Measurements from ENCODE around the gene TRDMT1. TPM values are rescaled to one million over a fixed set of nuclear protein-coding genes. Genes with fewer than 3 reads are reported as not detected.

The TRDMT1 gene, protein sequence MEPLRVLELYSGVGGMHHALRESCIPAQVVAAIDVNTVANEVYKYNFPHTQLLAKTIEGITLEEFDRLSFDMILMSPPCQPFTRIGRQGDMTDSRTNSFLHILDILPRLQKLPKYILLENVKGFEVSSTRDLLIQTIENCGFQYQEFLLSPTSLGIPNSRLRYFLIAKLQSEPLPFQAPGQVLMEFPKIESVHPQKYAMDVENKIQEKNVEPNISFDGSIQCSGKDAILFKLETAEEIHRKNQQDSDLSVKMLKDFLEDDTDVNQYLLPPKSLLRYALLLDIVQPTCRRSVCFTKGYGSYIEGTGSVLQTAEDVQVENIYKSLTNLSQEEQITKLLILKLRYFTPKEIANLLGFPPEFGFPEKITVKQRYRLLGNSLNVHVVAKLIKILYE
- 3.4 and 5.7 TPM in 2 replicates for total RNA-seq

DNA sequence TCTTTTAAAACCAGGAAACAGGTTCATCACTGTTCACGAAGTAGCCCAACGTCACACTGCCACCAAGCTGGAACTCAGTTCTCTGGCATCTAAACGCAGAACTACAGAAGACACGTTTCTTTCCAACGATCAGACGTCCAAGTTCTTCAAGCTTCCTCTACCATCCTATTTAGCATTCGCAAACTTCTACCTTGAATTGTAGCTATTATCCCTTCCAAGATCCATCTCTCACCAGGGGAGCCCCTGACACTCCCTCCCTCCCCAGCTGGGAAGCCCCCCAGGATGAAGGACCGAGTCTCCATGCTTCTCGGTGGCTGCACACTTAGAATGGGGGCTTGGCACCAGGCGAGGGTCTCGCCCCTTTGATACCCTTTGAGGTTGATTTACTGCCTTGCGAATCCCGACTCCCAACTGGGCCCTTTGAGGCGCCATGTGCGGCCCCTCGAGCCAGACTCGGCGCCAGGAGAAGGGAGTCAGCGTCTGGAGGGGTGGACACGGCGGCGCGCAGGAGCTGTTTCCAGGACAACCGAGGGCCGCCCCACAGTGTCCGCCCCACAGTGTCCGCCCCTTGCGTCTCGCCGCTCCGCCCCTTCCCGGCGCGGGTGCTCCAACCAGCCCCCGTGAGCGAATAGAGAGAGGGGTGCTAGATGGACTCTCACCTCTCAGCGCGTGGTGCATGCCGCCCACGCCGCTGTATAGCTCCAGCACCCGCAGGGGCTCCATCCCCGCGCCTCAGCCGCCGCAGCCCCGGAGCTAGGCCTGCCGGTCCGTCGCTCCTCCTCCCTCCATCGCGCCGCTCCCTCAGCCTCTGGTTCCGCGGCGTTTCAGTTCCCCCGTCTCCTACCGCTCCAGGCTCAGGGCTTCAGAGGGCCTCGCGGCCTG, at the start of gene TRDMT1:
Gene TRDMT1 (minus strand): TSS at position 761 of the 882 bp plus-strand sequence. CDS start 38 bp downstream, at position 723.

DNA sequence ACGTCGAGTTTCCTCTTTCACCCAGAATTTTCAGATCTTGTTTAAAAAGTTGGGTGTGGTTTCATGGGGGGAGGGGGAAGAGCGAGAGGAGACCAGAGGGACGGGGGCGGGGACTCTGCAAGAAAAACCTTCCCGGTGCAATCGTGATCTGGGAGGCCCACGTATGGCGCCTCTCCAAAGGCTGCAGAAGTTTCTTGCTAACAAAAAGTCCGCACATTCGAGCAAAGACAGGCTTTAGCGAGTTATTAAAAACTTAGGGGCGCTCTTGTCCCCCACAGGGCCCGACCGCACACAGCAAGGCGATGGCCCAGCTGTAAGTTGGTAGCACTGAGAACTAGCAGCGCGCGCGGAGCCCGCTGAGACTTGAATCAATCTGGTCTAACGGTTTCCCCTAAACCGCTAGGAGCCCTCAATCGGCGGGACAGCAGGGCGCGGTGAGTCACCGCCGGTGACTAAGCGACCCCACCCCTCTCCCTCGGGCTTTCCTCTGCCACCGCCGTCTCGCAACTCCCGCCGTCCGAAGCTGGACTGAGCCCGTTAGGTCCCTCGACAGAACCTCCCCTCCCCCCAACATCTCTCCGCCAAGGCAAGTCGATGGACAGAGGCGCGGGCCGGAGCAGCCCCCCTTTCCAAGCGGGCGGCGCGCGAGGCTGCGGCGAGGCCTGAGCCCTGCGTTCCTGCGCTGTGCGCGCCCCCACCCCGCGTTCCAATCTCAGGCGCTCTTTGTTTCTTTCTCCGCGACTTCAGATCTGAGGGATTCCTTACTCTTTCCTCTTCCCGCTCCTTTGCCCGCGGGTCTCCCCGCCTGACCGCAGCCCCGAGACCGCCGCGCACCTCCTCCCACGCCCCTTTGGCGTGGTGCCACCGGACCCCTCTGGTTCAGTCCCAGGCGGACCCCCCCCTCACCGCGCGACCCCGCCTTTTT, 26.9 kb upstream of the TRDMT1 start, which contains the start of gene VIM:
Gene VIM (plus strand): TSS at position 151 of the 925 bp plus-strand sequence. CDS start 1,182 bp downstream, outside the sequence.

DNA sequence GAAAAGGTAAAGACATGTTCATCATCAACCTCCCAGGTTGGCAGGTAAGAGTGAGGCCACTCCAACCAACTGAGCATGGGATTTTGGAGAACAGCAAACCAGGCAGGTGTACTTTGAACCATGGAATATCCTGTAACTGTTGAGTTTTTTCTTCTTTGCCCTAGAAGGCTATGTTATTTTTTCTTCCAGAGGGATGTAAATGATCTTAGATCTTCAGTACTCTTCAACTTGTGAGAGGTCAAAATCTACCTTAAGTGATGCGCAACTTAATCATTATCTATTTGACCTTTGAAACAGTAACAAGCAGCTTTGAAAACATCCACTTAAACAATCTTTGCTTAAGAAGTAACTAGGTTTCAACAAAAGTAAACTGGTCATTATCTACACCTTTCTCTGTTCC, 71.7 kb downstream of the TRDMT1 start, which contains the start of gene CUBN:
Gene CUBN (minus strand): TSS at position 71 of the 400 bp plus-strand sequence. CDS start 46 bp downstream, at position 25.

Other genes starting within 250 kb of the TRDMT1 start
- gene CUBN, start 71.9 kb downstream of the TRDMT1 start, total RNA-seq = 0.13 and 0.16 TPM in 2 replicates
- gene VIM, start 26.6 kb upstream of the TRDMT1 start, total RNA-seq = 4,573 and 5,309 TPM in 2 replicates

Data from epithelial cell of alveolus of lung (primary cell).